Measurements from ENCODE around the gene ADAMTSL1. TPM values are rescaled to one million over a fixed set of nuclear protein-coding genes. Genes with fewer than 3 reads are reported as not detected.

ADAMTSL1 gene
- total and polyA plus RNA-seq, 2 of the 8 experiments (the other 6 are each of a cell fraction or from before 2014, with no cell fraction given): 0.84 to 1.1 TPM

- Histone ChIP-seq H4K5ac (ENCODE audit: insufficient read length, low read depth, low read length) (no peak overlapping the region), H3K4me3 (ENCODE audit: extremely low read depth in 1 of 4, insufficient read depth in 2 of 4, low read depth in 3 of 4, low read length in 4 of 4) (no peak overlapping the region), H3K4me2 (ENCODE audit: insufficient read depth in 1 of 2, low read depth in 2 of 2, low read length in 2 of 2) (no peak overlapping the region), H4K91ac (replicated peaks; ENCODE audit: insufficient read length, low read length) (no peak overlapping the region), H2BK20ac (ENCODE audit: low read length) (no peak overlapping the region), H3K9me3 (ENCODE audit: insufficient read depth in 2 of 2, low read depth in 1 of 2, low read length in 1 of 2) (peaks cover 13 to 17% of the 10 kb centered on the region in 2 experiments), H3K9ac (replicated peaks in 1 of 4; ENCODE audit: extremely low read depth in 1 of 4, low read depth in 3 of 4, low read length in 3 of 4) (no peak overlapping the region), H2BK15ac (ENCODE audit: low read length) (no peak overlapping the region), H3K4ac (replicated peaks; ENCODE audit: insufficient read length, low read depth, low read length) (no peak overlapping the region), H4K8ac (ENCODE audit: extremely low read depth, insufficient read depth, low read length) (no peak overlapping the region), H2BK5ac (ENCODE audit: low read depth, low read length) (no peak overlapping the region), H3K4me1 (replicated peaks in 1 of 4; ENCODE audit: control insufficient read depth in 3 of 4, insufficient read depth in 4 of 4, low read length in 3 of 4) (no peaks in the 10 kb centered on the region; a peak in 1 of 7 replicates), H3K18ac (ENCODE audit: extremely low read depth, low read length) (no peak overlapping the region), H3K79me2 (ENCODE audit: control insufficient read depth in 1 of 2, insufficient read depth in 2 of 2, low read length in 2 of 2) (no peaks in the 10 kb centered on the region), H2AFZ (ENCODE audit: low read length) (no peak overlapping the region), H4K20me1 (replicated peaks in 1 of 2; ENCODE audit: control insufficient read depth in 1 of 2, insufficient read depth in 2 of 2, low read length in 2 of 2) (no peaks in the 10 kb centered on the region), H2BK120ac (replicated peaks; ENCODE audit: low read depth, low read length) (no peak overlapping the region), H3K27ac (ENCODE audit: low read depth, low read length) (no peak overlapping the region), H3K23me2 (ENCODE audit: low read depth, low read length) (no peaks in the 10 kb centered on the region), H3K27me3 (replicated peaks in 1 of 4; ENCODE audit: control insufficient read depth in 3 of 4, extremely low read depth in 1 of 4, insufficient read depth in 3 of 4, low read length in 3 of 4) (no peaks in the 10 kb centered on the region), H3K36me3 (ENCODE audit: control insufficient read depth in 2 of 4, insufficient read depth in 4 of 4, low read length in 3 of 4) (no peaks in the 10 kb centered on the region), H3K56ac (replicated peaks; ENCODE audit: insufficient read length, low read depth, low read length) (no peak overlapping the region), H3K23ac (ENCODE audit: insufficient read length) (no peak overlapping the region), H2AK5ac (ENCODE audit: low read depth, low read length) (no peak overlapping the region), H2BK12ac (ENCODE audit: low read depth, low read length) (no peak overlapping the region), H3K14ac (ENCODE audit: insufficient read length) (no peak overlapping the region), H3K79me1 (ENCODE audit: low read depth, low read length) (no peaks in the 10 kb centered on the region)
- no peak for FAIRE-seq
- ChIA-PET POLR2A (ENCODE audit: partially characterized antibody) (no interaction called here), CTCF (ENCODE audit: partially characterized antibody) (interaction anchor here (0.7 to 1.6 kb wide), 4 partner anchors 11 to 470 kb away, joined by 3 to 8 read pairs (median 4); no protein-coding TSS in a partner anchor)
- no peak for DNase-seq (ENCODE audit: low read depth in 1 of 2, low spot score in 2 of 2)
- WGBS, 2 experiments (ENCODE audit: extremely low coverage in 1 of 2, insufficient coverage in 1 of 2, insufficient read length in 1 of 2, insufficient replicate concordance in 2 of 2, low coverage in 1 of 2, low lambda C conversion rate in 2 of 2, missing lambda C conversion rate in 1 of 2): 93% methylated on average over 1 of the region's 1 CpG; no CpG with 5 or more reads in 1 of the 2 experiments
- TF ChIP-seq CTCF (IDR thresholded peaks at IDR 0.05; ENCODE audit: control extremely low read depth in 1 of 3, insufficient read depth in 1 of 3, low read depth in 1 of 3, low read length in 3 of 3): no peak
- TF ChIP-seq POLR2A (IDR thresholded peaks at IDR 0.05; ENCODE audit: control extremely low read depth in 1 of 2, low read depth in 2 of 2, low read length in 2 of 2): no peak
- no peak for TF ChIP-seq SP4 (IDR thresholded peaks at IDR 0.05; ENCODE audit: low read length)
- no peak for TF ChIP-seq EZH2 (IDR thresholded peaks at IDR 0.05; ENCODE audit: low read depth, low read length, severe bottlenecking)
- no peak for TF ChIP-seq FOSL1 (IDR thresholded peaks at IDR 0.05; ENCODE audit: insufficient read depth, low read depth, low read length)
- TF ChIP-seq JUN (IDR thresholded peaks at IDR 0.05; ENCODE audit: low read depth, low read length): no peak
- no peak for TF ChIP-seq YY1 (IDR thresholded peaks at IDR 0.05; ENCODE audit: low read depth, low read length)
- no peak for TF ChIP-seq TCF12 (IDR thresholded peaks at IDR 0.05; ENCODE audit: low read depth, low read length)
- no peak for TF ChIP-seq RFX5 (IDR thresholded peaks at IDR 0.05; ENCODE audit: borderline replicate concordance, low read depth, low read length)
- TF ChIP-seq SIN3A (conservative IDR thresholded peaks at IDR 0.05 in 1 of 2, IDR thresholded peaks at IDR 0.05 in 1 of 2; ENCODE audit: low read depth in 1 of 2, low read length in 2 of 2): no peak
- no peak for TF ChIP-seq ZNF274 (IDR thresholded peaks at IDR 0.05; ENCODE audit: borderline replicate concordance, extremely low read depth, low read length)
- TF ChIP-seq SUZ12 (IDR thresholded peaks at IDR 0.05; ENCODE audit: low read length): no peak
- TF ChIP-seq SIRT6 (IDR thresholded peaks at IDR 0.05; ENCODE audit: low read length): no peak
Observed at GRCh38 chr9:18893491-18893890, 419.5 kb downstream of the ADAMTSL1 start.

Data from H1 (cell line).